WTC11 (cell line): Measurements from ENCODE around the gene CAMTA1.

Source experiments
- CTCF ChIP-seq: fragments of 200-600 bp; IDR thresholded peaks from 2 replicates; pipeline ENCODE4 v1.8.0; 2022; ENCODE audit warnings: antibody characterized with exemption
- PRDM15 ChIP-seq: sonication (generic); formaldehyde crosslinking; IDR thresholded peaks from 2 replicates; pipeline ENCODE4 v1.8.0; 2022; ENCODE audit warnings: missing genetic modification reagents

GRCh38 chr1:7052701-7053100, 267.4 kb downstream of the CAMTA1 start:
- no peak for TF ChIP-seq CTCF
- no peak for TF ChIP-seq PRDM15
